NCI-H1694 treated with DMSO at 0.1 percent for 48 hours (cell line): ENCODE results near the gene PTGFRN.

ENCODE experiments used
- DNase-seq: peaks from one replicate; lab custom pipeline; 2025; lab: John Stamatoyannopoulos, UW

The PTGFRN gene

DNA sequence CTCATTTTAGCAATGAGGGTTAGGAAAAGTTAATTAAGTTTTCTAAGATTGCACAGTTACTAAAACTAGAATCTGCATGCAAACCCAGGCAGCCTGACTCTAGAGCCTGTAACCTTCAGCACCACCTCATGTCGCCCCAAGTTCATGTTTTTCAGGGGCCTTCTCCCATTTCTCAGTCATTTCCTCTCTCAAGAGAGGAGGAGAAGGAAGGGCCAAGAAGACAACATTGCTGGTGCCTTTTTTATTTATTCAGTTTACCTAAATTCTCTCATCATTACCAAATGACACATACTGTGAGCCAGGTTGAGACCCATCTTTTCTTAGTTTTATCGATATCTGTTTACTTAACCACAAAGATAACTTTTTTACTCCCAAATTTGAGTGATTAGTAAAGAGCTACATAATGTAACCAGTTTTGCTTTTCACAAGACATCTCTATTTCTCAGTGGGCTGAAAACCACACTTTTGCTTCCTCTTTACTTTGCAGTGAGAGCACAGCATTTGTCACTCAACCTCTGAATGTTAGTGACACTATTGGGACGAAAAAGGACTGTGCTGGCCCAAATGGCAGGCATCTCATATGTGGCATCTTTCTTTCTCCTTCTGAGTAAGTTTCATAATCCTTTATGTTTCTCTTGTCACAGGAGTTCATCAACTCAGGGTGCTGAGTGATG, 91.7 kb downstream of the PTGFRN start, which contains the start of gene CD101:
Gene CD101 (plus strand): TSS at position 507 of the 674 bp plus-strand sequence. CDS start 58 bp downstream, at position 565.
- no peak for DNase-seq

- DNase-seq: peak; percentile 8
These were observed 93.6 kb downstream of the PTGFRN start for GRCh38 chr1:117003223-117003875.

DNA sequence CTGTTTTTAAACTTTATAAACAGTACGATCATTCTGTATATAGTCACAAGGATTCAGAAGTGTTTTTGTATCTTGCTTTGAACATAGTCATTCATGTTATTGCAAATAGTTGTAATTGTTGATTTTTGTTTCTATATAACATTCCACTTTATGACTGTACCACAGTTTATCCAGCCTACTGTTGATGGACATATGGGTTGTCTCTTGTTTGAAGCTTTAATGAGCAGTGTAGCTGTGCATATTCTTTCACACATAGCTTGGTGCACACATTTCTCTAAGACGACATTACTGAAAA, 98.0 kb downstream of the PTGFRN start:
- no peak for DNase-seq

- no peak for DNase-seq
These were observed 98.9 kb downstream of the PTGFRN start for GRCh38 chr1:117008656-117009055.

GRCh38 chr1:117009132-117009531, 99.4 kb downstream of the PTGFRN start:
- DNase-seq: no peak

GRCh38 chr1:117010310-117010969, 100.7 kb downstream of the PTGFRN start:
- DNase-seq: no peak

- DNase-seq: no peak
These were observed 101.6 kb downstream of the PTGFRN start for GRCh38 chr1:117011334-117011733.

DNA sequence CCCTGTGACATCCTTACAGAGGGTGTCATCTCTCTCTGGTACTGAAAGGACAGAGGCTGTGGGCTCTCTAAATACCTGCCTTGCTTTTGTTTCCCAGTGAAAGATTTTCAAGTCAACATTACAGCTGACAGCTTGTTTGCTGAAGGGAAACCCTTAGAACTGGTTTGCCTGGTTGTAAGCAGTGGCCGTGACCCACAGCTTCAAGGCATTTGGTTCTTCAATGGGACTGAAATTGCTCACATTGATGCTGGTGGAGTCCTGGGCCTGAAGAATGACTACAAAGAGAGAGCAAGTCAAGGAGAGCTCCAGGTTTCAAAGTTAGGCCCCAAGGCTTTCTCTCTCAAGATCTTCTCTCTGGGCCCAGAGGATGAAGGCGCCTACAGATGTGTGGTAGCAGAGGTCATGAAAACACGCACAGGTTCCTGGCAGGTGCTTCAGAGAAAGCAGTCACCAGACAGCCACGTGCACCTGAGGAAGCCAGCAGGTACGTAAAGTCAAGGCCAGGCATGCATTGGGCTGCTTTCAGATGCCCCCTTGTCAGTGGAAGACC, 103.7 kb downstream of the PTGFRN start:
- DNase-seq: no peak

GRCh38 chr1:117014209-117014608, 104.5 kb downstream of the PTGFRN start:
- DNase-seq: no peak

DNA sequence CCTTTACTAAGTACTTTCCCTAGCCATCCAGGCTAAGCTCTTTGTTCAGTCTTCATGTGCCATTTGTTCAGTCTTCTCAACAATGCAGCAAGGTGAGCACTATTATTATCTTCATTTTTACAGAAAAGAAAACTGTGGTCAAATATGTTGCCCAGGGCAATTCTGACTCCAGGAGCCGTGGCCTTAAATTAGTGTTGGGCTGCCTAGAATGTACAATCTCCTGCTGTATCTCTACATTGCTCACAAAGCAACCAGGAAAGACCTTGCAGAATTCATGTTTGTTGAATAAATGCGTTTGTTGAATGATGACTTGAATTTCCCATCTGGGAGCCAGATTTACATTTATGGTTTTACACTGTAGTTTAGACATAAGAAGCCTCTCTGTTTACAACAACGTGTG, 106.0 kb downstream of the PTGFRN start:
- DNase-seq: no peak

DNA sequence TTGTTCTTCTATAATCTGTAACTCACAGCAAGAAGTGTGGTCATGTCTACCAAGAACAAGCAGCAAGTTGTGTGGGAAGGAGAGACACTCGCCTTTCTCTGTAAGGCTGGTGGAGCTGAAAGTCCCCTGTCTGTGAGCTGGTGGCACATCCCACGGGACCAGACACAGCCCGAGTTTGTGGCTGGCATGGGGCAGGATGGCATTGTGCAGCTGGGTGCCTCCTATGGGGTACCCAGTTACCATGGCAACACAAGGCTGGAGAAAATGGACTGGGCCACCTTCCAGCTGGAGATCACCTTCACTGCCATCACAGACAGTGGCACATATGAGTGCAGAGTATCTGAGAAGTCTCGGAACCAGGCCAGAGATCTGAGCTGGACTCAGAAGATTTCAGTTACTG, 107.3 kb downstream of the PTGFRN start:
- no peak for DNase-seq

DNA sequence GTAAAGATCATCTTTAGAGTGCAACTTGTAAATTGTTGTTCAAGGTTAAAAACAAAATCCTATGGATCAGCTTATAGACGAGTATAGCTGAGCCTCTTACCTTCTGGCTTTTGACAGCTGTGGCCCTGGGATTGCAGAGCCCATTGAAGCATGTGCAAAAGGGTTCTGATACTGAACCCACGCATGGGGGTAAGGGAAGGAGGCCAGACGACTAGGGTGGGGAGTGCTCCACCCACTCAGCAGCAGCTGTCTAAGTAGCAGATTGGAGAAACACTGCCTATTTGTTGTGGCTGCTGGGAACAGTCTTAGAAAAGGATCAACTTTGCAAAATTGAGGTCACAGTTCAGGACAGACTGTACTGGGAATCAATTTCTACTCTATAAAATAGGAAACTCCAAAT, 107.9 kb downstream of the PTGFRN start:
- peak; percentile 4 for DNase-seq

GRCh38 chr1:117020526-117021156, 110.9 kb downstream of the PTGFRN start:
- no peak for DNase-seq

- no peak for DNase-seq
These were observed 112.4 kb downstream of the PTGFRN start for GRCh38 chr1:117022114-117022513.

GRCh38 chr1:117025568-117025967, 115.9 kb downstream of the PTGFRN start:
- no peak for DNase-seq

GRCh38 chr1:117026361-117026760, 116.6 kb downstream of the PTGFRN start:
- DNase-seq: no peak

- DNase-seq: no peak
These were observed 120.0 kb downstream of the PTGFRN start for GRCh38 chr1:117029685-117030084.

DNA sequence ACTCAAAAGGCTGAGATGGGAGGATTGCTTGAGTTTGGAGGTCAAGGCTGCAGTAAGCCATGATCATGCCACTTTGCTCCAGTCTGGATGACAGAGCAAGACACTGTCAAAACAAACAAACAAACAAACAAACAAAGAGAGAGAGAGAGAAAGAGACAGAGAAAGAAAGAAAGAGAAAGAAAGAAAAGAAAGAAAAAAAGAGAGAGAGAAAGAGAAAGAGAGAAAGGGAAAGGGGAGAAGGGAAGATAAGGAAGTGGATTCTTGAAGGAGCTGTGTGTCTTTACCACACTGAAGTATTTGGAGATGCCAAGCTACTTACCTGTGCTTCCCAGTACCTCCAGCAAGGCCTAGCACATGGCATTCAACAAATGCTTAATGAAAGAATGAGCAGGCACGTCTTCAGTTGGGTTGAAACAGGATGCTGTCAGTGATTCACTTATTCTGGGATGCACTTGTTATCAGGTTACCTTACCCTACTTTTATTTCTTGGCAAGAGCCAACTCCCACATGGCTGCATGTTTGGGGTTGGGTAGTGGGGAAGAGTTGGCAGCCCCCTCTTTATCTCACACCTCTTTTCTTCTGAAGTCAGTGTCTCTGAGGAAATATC, 120.7 kb downstream of the PTGFRN start:
- no peak for DNase-seq

- no peak for DNase-seq
These were observed 122.5 kb downstream of the PTGFRN start for GRCh38 chr1:117032266-117032665.

DNA sequence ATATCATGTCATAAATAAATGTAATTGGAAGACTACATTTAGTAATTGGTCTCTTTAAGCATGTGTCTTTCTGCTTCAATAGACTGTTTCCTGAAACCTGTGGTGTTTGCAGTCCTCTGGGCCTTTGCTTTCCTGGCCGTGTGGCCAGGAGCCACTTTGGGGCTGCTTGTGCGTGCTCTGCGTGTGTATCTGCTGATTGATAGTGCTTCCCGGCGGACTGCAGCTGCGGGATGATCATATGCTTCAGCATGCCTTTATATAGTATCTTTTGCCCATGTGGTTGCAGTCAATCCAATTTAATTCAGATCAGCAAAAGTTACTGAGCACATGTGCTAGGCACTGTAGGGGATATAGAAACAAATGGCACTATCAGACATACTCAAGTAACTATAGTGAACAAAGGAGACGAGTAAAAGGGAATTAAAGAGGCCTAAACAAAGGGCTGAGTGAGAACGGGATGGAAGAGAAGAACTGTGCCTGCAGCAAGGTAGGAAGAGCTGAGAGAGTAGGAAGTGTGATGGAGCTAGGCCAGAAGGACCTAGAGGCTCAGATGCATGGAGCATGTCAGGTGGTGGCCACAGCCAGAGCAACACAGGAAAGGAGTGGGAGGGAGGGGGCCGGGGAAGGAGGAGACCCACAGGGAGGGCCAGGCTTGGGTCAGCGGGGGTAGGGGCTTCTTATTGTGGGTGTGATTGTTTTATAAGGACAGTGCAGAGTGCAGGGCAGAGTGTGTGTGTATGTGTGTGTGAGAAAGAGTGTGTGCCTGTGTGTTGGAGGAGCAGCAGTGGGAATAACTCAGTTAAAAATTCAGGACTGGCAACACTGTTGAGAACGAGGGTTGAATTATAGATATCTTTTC, 123.2 kb downstream of the PTGFRN start:
- no peak for DNase-seq

GRCh38 chr1:117033772-117034171, 124.1 kb downstream of the PTGFRN start:
- no peak for DNase-seq
